22Rv1 (cell line): Measurements from ENCODE around the gene TSPAN33.

ENCODE experiments used
- H3K27ac ChIP-seq: fragments of 450-650 bp; 2 replicates; pipeline ENCODE4 v1.5.1; 2017
- ZFX ChIP-seq: fragments of 450-650 bp; IDR thresholded peaks from 2 replicates; pipeline ENCODE4 v1.6.1; 2017; ENCODE audit warnings: antibody characterized with exemption, borderline replicate concordance
- TF ChIP-seq, protein P1 (sequence below): fragments of 450-650 bp; IDR thresholded peaks from 2 replicates; pipeline ENCODE4 v1.5.1; 2017; ENCODE audit warnings: mild to moderate bottlenecking

TSPAN33 gene

DNA sequence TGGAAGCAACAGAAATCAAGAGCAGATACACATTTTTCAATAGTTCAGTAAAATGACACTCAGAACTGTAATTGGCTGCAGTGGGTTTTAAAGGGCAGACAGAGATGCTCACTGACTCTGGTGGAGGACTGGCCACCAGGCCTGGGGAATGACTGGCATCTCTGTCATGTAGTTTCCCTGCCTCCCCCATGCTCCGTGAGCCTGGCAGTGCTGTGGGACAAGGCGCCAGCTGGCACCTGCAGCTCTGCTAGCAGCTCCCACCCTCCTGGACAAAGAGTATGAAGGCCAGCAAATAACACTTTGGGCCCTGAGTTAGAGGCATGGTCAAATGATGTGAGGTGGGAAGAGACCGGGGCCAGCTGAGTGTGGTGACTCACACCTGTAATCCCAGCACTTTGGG, 15.0 kb downstream of the TSPAN33 start:
- TF ChIP-seq ZFX = no peak
- TF ChIP-seq, protein P1, sequence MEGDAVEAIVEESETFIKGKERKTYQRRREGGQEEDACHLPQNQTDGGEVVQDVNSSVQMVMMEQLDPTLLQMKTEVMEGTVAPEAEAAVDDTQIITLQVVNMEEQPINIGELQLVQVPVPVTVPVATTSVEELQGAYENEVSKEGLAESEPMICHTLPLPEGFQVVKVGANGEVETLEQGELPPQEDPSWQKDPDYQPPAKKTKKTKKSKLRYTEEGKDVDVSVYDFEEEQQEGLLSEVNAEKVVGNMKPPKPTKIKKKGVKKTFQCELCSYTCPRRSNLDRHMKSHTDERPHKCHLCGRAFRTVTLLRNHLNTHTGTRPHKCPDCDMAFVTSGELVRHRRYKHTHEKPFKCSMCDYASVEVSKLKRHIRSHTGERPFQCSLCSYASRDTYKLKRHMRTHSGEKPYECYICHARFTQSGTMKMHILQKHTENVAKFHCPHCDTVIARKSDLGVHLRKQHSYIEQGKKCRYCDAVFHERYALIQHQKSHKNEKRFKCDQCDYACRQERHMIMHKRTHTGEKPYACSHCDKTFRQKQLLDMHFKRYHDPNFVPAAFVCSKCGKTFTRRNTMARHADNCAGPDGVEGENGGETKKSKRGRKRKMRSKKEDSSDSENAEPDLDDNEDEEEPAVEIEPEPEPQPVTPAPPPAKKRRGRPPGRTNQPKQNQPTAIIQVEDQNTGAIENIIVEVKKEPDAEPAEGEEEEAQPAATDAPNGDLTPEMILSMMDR = no peak
- no peak overlapping the region for H3K27ac ChIP-seq

DNA sequence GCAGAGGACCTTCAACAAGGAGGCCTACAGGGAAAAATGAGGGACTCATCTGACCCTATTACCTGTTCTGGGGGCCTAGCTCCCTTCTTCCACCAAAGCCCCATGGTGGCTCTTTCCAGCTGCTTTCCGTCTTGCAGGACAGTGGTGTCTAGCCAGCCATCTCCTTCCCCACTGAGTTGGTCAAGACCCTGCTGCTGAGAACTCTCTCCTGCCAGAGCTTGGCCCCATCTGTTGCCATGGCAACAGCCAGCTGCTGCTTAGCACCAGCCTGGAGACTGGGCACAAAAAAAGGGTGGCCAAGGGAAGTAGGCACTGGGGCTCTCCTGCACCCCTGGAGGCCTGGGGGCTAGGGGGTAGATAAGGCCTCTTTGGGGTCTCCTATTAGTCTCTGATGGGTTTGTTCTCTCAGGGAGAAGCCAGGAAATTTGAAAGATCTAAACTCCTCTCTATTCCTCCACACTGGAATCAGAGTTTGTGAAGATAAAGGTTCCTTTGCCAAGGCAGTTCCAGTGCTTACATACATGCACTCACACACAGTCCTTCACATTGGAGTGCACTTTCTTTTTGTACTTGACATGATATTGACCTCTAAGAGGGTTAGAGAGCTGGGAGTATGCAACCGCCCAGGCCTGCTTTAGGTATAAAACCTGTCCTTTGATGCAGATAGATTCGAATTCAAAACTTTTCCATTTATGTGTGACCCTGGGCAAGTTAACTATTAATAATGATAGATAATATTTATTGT, 15.8 kb downstream of the TSPAN33 start:
- TF ChIP-seq, protein P1 = no peak
- TF ChIP-seq ZFX = no peak

DNA sequence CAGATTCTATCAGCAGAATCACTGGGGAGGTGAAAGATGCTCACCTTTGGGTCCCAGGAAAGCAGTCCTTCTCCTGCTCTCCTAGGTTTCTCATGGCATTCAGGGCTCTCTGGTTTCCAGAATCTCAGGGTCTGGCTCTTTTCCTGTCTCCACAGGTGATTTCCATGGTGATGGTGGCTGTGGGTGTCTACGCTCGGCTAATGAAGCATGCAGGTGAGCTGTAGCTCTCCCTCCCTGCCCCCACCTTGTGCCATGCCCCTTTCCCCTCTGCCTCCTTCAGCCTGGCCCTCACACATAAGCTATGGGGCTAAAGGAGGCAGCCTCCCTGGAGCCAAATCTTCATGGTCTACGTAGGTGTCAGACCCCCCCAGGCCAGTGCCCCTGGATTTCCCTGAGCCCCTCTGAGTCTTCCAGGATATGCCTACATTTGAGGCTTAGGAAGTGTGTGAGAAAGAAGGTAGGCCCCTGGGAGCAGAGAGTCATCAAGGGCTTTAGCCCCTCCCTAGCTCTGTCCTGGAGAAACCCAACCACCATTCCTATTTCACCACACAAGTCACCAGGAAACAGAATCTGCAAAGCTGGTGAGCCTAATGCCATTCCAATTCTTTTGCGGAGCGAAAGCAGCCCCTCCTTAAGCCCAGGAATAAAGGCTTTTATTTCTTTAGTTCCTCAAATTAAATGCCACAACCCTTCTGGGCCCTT, 17.2 kb downstream of the TSPAN33 start:
- no peak overlapping the region for H3K27ac ChIP-seq
- TF ChIP-seq ZFX = no peak
- TF ChIP-seq, protein P1 = no peak

More for the DNA sequence above, 15.8 kb downstream of the TSPAN33 start:
- no peak overlapping the region for H3K27ac ChIP-seq

DNA sequence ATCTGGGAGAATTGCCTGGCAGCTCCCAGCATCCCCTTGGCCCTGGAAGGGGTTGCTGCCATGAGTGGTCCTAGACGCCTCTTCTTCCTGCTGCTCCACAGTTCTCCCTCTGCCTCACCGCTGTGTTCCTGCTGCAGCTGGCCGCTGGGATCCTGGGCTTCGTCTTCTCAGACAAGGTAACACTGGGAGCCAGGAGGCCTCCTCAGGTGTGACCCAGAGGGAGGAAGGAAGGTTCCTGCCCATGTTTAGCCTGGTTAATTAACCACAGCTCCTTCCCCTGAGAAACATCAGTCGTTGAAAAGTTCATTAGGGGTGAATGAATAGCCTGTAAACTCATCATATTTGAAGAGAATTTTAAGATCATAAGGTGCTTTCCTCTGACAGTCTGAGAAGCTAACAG, 18.2 kb downstream of the TSPAN33 start:
- H3K27ac ChIP-seq = no peak overlapping the region
- no peak for TF ChIP-seq ZFX
- TF ChIP-seq, protein P1 = no peak

DNA sequence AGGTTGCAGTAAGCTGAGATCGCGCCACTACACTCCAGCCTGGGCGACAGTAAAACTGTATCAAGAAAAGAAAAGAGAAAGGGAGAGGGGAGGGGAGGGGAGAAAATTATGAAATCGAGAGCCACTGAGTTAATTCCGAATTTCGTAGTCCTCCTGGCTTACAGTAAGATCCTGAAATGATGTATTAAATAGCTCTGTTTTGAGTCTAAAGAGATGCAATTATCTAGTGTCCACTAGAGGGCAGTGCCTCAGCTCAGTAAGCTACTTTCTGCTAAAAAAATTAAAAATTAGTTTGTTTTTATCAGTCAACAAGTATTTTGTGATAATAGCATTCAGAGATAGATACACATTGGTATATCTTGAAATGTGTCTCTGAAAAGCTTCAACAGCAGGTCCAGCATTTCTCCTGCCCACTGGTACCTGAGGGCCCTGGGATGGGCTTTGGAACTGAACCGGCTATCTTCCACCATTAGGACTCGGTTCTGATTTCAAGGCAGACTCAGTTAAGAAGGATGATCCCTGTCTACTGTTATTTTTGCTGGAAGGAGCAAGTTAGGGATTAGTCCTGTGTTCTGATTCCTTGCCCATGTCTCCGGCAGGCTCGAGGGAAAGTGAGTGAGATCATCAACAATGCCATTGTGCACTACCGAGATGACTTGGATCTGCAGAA, 19.5 kb downstream of the TSPAN33 start:
- no peak overlapping the region for H3K27ac ChIP-seq
- TF ChIP-seq ZFX = no peak
- TF ChIP-seq, protein P1 = peak; percentile 99

DNA sequence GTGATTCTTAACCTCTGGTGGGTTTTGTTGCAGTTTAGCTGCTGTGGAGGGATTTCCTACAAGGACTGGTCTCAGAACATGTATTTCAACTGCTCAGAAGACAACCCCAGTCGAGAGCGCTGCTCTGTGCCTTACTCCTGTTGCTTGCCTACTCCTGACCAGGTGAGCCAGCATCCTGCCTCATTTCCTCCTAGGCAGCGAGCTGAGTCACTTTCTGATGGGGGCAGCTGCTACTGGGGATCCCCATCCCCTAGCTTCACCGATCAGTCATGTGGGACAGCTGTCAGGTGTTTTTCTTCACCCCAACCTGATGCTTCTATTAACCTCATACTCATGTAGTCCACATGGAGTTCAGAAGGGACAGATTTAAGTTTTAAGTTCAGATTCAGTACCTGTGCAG, 22.2 kb downstream of the TSPAN33 start:
- TF ChIP-seq, protein P1 = no peak
- no peak for TF ChIP-seq ZFX

More for the DNA sequence above, 22.2 kb downstream of the TSPAN33 start:
- H3K27ac ChIP-seq = no peak overlapping the region
